ENCODE results near the gene CXorf65.

The CXorf65 gene

DNA sequence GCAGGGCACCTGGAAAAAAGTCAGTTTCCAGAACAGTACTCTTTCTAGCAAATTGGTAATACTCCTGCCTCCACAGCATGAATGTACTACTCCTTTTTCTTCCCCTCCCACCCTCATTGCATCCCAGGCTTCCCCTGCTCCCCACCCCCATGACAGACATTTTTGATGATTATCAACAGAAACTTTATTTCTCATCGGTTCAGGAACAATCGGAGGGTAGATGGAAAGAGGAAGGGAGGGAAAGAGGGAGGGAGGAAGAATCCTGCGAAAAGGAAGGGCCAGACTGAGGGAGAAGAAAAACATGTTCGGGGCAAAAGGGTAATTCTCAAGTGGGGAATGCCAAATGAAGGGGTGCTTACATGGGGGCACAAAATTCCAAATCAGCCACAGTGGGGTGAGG is 705 bp upstream of the CXorf65 start:
- DNase-seq (ENCODE audit: low read depth, low spot score): no peak

DNA sequence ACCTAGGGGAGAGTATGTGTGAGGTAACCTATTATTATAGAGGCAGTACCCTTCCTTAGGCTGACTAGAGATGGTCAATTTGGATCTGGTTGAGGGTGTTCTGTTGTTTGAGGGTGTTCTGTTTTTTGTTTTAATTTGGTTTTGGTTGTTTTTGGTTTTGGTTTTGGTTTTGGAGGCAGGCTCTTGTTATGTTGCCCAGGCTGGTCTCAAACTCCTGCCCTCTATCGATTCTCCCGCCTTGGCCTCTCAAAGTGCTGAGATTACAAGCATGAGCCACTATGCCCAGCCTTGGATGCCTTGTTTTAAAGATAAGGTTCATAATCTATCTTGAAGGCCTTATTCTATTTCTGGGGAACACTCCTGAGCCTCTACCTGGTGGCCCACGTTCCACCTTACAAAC is 912 bp downstream of the CXorf65 start:
- DNase-seq (ENCODE audit: low read depth, low spot score): no peak

DNA sequence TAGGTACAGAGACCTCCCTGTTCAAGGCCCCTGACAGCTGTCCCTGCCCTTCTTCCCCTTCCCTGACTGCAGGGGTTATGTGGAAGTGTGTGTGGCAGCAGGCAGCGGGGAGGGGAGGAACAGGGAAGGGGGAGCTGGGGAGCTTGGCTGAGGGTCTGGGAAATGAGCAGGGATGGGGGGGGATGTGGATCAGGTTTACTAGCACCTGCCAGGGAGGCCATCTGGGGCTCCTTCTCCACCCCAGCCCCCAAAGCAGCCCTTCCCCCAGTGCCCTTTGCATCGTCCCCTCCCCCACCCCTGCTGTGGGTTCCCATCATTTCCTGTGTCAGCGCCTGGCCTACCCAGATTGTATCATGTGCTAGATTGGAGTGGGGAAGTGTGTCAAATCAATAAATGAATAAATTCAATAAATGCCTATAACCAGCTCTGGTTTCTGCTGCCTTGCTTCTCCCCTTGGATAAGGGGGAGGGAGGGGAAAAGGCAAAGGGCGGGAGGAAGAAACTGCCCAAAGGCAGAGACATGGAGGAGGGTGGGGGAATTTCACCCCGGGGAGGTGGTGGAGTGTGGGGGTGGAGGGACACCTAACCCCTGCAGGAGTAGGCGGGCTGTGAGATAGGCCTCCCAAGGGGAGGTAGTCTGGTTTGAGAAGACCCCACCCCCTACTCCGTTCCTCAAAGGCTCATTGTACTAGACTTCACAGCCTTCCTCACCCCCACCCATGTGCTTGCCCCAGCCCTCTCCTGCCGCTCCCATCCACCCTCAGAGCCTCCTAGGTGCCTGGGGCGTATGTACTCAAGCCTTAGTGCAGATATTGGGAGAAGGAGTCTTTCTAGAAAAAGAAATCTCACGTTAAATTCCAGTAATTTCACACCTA is 3.2 kb downstream of the CXorf65 start:
- DNase-seq (ENCODE audit: low read depth, low spot score): peak; percentile 93

DNA sequence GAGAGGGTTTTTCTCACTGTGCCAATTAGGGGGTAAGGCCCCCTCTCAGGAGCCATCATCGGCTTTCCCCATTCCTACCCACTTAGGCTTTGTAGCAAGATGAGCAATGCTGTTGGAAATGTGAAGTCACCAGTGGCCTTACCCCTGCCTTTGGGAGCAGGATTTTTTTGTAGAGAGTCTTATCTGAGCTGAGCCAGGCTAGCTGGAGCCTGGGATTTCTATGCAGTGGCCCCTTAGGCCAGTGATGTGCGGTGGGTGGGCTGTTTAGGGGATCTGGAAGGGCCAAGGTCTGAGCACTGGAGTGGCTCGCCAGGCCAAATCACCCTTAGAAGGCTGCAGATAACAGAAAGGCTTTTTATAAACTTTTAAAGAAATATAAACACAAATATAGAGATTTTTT is 4.2 kb downstream of the CXorf65 start:
- peak; percentile 62 for DNase-seq (ENCODE audit: low read depth, low spot score)

DNA sequence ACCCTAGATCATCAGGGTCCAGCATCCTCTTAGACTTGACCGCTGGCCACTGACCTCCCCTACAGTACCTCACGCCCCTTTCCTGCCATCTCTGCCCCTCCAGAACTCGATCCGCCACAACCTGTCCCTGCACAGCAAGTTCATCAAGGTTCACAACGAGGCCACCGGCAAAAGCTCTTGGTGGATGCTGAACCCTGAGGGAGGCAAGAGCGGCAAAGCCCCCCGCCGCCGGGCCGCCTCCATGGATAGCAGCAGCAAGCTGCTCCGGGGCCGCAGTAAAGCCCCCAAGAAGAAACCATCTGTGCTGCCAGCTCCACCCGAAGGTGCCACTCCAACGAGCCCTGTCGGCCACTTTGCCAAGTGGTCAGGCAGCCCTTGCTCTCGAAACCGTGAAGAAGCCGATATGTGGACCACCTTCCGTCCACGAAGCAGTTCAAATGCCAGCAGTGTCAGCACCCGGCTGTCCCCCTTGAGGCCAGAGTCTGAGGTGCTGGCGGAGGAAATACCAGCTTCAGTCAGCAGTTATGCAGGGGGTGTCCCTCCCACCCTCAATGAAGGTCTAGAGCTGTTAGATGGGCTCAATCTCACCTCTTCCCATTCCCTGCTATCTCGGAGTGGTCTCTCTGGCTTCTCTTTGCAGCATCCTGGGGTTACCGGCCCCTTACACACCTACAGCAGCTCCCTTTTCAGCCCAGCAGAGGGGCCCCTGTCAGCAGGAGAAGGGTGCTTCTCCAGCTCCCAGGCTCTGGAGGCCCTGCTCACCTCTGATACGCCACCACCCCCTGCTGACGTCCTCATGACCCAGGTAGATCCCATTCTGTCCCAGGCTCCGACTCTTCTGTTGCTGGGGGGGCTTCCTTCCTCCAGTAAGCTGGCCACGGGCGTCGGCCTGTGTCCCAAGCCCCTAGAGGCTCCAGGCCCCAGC is 5.7 kb downstream of the CXorf65 start:
- DNase-seq (ENCODE audit: low read depth, low spot score): peak; percentile 52

DNA sequence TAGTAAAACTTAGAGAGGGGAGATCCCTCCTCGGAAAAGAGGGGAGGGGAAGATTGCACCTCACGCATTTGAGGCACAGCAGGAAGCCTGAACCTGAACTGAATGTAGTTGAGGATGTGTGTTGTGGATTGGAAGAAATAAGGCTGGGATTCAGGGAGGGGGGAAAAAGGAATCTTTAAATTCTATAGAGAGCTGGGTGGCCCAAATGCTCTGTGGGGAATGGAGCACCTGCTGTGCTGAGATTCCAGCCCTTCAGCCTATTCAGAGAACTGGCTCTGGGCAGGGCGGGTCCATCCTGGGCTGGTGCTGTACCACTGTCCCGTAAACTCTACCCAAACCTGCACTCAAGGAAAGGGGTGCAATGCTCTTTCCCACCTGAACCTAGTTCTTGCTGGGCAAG is 6.8 kb downstream of the CXorf65 start:
- DNase-seq (ENCODE audit: low read depth, low spot score): peak; percentile 72

DNA sequence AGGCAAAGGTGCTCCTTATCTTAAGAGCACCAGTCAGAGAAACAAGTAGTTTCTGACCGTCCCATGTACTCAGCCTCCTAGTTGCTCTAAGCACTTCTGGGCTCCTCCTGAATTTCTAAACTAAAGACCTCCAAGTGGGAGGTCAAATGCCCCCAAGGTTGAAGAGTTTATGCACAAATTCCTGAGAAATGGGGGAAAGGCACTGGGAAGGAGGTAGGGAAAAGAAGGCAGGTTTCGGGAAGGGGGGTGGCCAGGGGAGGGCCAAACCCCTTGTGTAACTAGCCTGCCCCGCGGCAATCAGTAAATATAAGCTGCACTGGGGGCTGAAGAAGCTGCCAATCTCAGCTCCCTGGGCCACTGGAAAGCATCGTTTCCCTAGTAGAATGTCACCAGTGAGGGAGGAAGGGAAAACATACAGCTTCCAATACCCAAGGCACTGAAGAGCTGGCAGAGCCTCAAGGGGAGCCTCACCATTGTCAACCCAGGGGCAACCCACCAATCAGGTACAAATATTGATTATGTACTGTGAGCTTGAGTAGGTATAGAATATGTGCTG is 7.5 kb downstream of the CXorf65 start:
- DNase-seq (ENCODE audit: low read depth, low spot score): peak; percentile 94

DNA sequence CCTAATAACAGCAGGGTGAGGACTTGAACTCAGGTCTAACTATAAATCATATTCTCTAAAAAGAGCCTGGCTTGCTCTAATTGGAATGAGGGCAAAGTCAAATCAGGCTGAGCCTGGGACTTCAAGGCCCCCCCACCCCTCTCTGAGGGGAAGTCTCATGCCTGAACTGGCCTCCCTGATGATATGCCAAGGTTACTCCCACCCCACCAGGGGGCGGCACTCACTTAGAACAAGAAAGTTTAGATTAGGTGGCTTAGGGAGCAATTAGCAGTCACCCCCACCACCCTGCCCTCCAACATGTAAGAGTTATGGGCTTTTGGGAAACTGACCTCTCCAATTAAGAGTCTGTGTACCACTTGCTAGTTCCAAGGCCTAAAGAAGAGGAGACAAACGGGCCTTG is 8.2 kb downstream of the CXorf65 start:
- peak; percentile 50 for DNase-seq (ENCODE audit: low read depth, low spot score)

DNA sequence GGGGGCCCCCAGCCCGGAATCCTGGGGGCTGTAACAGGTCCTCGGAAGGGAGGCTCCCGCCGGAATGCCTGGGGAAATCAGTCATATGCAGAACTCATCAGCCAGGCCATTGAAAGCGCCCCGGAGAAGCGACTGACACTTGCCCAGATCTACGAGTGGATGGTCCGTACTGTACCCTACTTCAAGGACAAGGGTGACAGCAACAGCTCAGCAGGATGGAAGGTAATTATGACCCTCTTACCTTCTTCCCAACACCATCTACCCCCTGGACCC is 9.8 kb downstream of the CXorf65 start:
- no peak for DNase-seq (ENCODE audit: low read depth, low spot score)

DNA sequence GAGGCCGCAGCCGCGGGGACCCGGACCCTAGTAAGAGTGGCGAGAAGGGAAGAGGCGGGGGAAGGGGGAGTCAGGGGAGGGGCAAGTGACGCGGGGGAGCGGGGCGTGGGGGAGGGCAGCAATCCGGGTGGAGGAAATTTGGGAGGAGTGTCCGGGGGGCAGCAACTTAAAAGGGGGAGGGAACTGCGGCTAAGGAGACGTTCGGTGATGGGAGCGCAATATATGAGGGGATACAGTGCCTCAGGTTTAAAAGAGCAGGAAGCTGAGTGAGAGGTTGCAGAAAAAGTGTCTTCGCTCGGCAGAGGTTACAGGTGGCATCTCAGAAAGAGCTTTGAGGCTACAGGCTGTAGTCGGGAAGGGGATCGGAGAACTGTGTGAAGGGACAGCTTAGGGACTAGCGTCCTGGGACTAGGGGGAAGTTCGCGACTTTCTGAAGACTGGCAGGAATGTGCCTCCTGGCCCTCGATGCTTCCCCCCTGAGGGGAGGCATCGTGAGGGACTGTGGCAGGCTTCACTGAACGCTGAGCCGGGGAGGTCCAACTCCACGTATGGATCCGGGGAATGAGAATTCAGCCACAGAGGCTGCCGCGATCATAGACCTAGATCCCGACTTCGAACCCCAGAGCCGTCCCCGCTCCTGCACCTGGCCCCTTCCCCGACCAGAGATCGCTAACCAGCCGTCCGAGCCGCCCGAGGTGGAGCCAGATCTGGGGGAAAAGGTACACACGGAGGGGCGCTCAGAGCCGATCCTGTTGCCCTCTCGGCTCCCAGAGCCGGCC is 10.4 kb downstream of the CXorf65 start:
- DNase-seq (ENCODE audit: low read depth, low spot score): peak; percentile 76

DNA sequence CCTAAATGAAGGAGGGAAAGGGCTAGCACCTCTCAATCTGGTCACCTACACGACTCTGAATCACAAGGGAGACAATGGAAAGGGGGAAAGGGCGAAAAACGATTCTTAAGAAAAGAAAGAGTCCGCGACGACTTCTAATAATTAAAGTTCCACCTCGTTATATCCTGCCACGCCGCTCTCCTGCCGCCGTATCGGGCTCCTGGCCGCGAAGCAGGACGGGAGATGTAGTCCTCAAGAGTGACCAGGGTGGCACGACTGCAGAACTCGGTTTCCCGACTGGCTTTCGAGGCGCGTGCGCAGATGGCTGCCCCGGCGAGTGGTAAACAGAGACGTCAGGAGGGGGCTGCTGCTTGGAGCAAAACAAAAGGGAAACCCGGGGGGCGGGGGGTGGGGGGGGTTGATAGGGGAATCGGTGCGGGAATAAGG is 11.0 kb downstream of the CXorf65 start, which contains the start of gene FOXO4:
TSS of gene FOXO4 (plus strand) at position 297 of the 426 bp plus-strand sequence. CDS start 678 bp downstream, outside the sequence.
- DNase-seq (ENCODE audit: low read depth, low spot score): peak; percentile 93

DNA sequence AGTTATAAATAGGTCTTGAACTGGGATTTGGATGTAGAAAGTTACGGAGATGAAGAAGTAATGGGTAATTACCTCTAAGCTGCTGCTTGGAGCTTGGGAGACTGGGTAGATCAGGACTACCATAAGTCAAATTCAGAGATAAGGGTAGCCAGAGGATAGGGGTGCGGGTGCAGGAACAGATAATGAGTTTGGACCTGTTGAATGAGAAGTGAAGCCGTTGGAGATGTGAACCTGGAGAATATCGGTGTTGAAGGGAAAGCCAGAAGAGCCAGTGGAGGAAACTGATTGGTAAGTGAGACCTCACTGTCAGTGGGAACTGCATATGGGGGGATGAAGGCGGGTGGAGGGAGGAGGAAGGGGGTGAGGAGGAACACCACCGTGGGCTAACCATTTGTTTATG is 11.5 kb downstream of the CXorf65 start:
- DNase-seq (ENCODE audit: low read depth, low spot score): no peak

DNA sequence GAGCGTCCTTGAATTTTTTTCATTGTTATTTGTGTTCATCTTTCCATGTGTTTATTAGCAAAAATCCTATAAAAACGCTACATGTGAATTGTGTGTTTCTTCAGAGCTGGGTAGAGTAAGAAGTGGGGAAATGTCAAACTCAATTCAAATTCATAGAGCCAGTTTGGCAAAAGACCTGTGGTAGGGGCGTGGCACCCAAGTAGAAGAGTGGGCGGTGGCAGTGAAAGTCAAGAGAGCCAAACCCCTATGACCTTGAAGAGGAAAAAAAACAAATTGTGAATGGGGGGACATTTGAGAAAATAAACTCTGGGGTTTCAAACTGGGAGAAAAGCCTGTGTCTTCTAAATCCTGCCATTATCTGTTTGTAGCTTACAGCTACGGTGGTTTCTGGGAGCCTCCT is 15.3 kb downstream of the CXorf65 start:
- DNase-seq (ENCODE audit: low read depth, low spot score): no peak

DNA sequence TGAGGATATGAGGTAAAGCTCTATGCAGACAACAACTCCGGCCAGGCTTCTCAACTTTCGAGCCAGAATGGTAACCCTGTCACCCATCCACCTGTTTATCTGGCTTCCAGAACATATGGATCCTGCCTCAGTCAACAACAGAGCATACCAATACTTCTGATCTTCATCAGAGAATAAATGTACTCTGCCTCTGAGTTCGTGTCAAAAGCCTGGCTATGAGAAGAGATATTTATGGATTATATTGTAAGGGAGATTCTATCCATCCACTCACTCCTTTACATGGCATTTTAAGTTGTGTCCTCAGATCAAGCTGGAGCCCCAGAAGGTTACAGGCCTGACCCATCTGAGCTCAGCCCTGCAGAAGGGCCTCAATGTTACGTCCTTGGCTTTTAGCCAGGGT is 20.6 kb downstream of the CXorf65 start:
- DNase-seq (ENCODE audit: low read depth, low spot score): no peak

DNA sequence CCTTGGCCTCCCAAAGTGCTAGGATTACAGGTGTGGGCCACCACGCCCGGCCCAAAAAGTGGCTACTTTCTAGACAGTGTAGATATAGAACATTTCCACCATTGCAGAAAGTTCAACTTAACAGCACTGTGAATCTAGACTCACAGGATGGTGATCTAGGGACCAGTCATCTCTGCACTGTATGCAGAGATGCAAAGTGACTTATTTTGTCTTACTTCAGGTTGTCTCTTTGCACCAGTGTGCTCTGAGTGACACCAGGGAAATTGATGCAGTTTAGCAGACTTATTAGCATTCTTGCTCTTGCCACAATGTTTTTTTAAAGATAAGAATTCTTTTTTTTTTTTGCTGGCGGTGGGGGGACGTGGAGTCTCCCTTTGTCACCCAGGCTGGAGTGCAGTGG is 23.7 kb downstream of the CXorf65 start:
- DNase-seq (ENCODE audit: low read depth, low spot score): no peak

DNA sequence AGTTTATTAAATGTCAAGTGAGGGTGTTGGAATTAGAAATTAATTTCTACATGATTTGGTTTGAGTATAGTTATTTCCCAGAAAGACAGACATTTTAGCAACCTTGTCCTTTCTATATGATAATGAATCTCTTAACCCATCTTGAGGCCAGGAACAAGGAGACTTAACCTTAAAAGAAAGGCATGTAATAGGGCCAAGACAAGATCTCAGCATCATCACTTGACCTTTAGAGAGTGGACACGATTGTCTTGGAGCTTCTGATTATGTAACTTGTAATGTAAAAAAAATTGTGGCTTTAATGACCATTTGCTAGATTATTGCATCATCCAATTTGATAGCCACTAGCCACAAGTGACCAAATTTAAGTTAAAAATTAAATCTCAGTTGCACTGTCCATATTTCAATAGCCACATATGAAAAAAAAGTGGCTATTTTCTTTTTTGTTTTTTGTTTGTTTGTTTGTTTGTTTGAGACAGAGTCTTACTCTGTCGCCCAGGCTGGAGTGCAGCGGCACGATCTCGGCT is 24.4 kb downstream of the CXorf65 start:
- DNase-seq (ENCODE audit: low read depth, low spot score): no peak

DNA sequence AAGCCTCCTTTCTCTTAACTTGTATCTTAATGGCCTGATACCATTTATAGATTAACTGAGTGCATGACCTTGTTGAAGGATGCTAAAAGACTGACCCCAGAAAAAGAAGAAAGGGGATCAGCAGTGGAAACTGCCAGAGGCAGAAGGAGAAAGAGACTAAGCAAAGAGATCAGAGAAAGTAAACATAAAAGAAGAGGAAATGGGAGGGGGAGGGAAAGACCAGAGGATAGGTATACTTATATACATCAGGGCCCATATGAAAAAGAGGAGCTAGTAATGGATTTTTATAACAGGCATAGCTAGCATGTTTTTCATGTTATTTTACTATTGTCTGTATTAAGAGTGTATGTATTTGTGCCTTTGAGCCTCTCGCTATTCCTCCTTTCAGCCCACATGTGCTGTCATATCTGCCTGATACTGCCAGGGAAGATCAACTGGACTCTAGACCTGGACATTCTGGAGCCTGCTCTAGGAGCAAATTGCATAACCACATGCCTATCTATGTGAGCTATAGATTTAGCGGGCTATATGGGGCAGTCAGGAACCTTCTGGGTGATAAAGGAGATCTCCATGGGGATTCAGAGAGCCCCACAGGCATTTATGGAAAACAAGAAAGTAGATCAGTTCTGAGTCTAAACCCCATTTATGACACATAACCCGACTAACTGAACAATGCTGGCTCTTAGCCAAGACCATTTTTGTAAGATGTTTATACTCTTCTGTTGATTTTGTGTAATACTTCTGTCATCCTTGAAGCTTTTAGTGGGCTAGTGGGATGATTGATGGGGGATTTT is 25.0 kb downstream of the CXorf65 start:
- DNase-seq (ENCODE audit: low read depth, low spot score): no peak

DNA sequence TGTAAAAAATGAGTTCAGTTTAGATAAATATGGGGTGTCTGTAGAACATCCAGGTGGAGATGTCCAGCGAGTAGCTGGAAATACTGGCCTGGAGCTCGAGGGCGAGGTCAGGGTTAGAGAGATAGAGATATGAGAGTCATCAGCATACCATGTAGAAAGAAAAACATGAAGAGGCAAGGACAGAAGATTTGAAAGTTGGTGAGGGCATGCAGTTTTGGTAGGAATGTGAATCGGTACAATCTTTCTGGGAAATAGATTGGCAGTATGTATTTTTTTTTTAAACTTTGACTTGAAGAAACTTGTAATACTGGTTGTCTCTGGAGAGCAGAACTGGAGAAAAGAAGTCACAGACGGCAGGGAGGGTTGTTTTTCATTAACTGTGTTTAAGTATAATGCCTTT is 36.0 kb downstream of the CXorf65 start:
- no peak for DNase-seq (ENCODE audit: low read depth, low spot score)

DNA sequence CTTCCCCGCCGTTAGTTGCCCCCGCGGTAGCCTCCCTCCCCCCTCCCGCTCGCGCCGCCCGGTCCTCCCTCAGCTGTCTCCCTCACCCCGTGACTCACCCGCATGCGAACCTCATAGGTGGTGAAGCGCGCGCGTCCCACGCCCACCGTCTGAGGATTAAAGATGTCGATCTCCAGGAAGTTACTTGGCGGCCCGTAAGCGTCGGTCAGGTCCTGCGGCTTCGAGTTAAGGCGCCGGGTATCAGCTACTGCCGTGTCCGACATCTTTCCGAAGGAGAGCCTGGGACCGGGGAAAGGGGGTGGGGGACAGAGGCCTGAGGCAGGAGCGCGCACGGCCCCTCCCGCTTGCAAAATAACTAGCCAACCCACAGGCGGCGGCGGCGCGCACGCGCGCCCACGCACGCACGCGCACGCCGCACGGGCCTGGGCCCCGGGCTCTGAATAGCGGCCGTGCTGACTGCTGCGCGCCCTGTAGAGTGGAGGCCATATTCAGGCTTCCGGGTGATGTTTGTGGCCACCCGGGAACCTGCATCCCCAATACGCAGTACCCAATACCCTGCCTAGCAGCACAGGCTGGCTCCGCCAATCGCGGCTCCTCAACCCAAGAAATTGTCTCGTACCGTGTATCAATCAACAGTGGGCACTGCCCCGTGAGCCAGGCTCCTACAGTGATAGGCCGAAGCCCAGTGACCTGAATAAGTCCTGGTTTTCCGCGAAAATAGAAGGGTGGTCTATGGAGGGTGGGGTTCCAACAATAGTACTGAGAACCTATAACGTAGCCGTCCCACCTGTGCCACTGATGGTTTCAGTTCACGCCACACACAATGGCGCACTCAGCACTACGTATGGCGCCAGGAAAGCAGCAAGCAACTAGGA is 38.3 kb downstream of the CXorf65 start, which contains the start of gene SNX12:
TSS of gene SNX12 (minus strand) at position 291 of the 875 bp plus-strand sequence. CDS start at position 263, 28 bp downstream.
- DNase-seq (ENCODE audit: low read depth, low spot score): peak; percentile 99

DNA sequence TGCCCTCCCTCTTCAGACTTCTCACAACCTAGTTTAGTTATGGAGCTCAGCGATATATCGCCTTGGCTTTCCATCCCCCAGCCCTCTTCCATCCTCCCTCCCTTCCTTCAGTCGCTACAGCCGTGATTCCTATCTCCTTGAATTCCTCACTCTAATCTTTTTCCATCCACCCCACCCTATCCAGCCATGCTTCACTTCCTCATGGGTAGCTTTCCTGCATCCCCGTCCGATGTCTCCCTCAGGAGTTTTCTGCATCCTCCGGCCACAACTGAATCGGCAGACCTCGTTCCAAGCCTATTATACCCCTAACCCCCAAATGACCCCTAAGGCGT is 38.9 kb downstream of the CXorf65 start:
- DNase-seq (ENCODE audit: low read depth, low spot score): no peak
